Liver (tissue), 9 donors: ENCODE data around the gene NHERF2. TPM values are rescaled to one million over a fixed set of nuclear protein-coding genes. Genes with fewer than 3 reads are reported as not detected.

Source experiments
- DNase-seq: peaks from one replicate; pipeline ENCODE4 v3.0.0-alpha.2; 2017; ENCODE audit warnings: low spot score
- H3K27ac ChIP-seq, 2 donors: one replicate each; pipeline ENCODE4 v1.7.0; 2013; ENCODE audit warnings: inconsistent platforms in 2 of 2, low read length in 2 of 2, control low read depth in 1 of 2, low read depth in 1 of 2, mild to moderate bottlenecking in 1 of 2
- H3K27me3 ChIP-seq, 4 donors: one replicate each; pipeline versions ENCODE4 v1.6.1 to v1.7.0; 2013; ENCODE audit warnings: low read length in 3 of 4, inconsistent platforms in 1 of 4, mild to moderate bottlenecking in 1 of 4, moderate library complexity in 1 of 4; ENCODE audit not compliant: control insufficient read depth in 4 of 4, insufficient read depth in 4 of 4
- H3K36me3 ChIP-seq, 4 donors: one replicate each; pipeline versions ENCODE4 v1.6.1 to v1.7.0; 2013; ENCODE audit warnings: low read length in 3 of 4, mild to moderate bottlenecking in 3 of 4, low read depth in 1 of 4, moderate library complexity in 1 of 4; ENCODE audit not compliant: control insufficient read depth in 4 of 4, insufficient read depth in 3 of 4
- H3K4me1 ChIP-seq, 4 donors: one replicate each; pipeline versions ENCODE4 v1.6.1 to v1.7.0; 2013; ENCODE audit warnings: low read length in 3 of 4, mild to moderate bottlenecking in 3 of 4, moderate library complexity in 1 of 4; ENCODE audit not compliant: control insufficient read depth in 4 of 4, insufficient read depth in 4 of 4
- H3K4me3 ChIP-seq, 3 donors: one replicate each; pipeline versions ENCODE4 v1.6.1 to v1.7.0; 2013; ENCODE audit warnings: low read length in 3 of 3, control low read depth in 1 of 3, low read depth in 1 of 3, mild to moderate bottlenecking in 1 of 3
- H3K9ac ChIP-seq, 2 donors: one replicate each; pipeline ENCODE4 v1.7.0; 2013; ENCODE audit warnings: low read length in 2 of 2, mild to moderate bottlenecking in 2 of 2, moderate library complexity in 2 of 2, control low read depth in 1 of 2, low read depth in 1 of 2
- H3K9me3 ChIP-seq, 4 donors: one replicate each; pipeline versions ENCODE4 v1.6.1 to v1.7.0; 2013; ENCODE audit warnings: low read length in 3 of 4; ENCODE audit not compliant: control insufficient read depth in 4 of 4
- ATF3 ChIP-seq: IDR thresholded peaks from 2 replicates; pipeline ENCODE4 v1.6.1; 2016; ENCODE audit warnings: antibody characterized with exemption
- EGR1 ChIP-seq, 2 donors: IDR thresholded peaks; 2 replicates each; pipeline ENCODE4 v1.6.1; 2016 to 2018; ENCODE audit warnings: antibody characterized with exemption in 2 of 2, low read depth in 2 of 2
- FOXA2 ChIP-seq: IDR thresholded peaks from 2 replicates; pipeline ENCODE4 v1.6.1; 2016; ENCODE audit warnings: antibody characterized with exemption
- GABPA ChIP-seq, 2 donors: IDR thresholded peaks in 1 of 2; conservative IDR thresholded peaks in 1 of 2; 2 replicates each; pipeline ENCODE4 v1.6.1; 2016; ENCODE audit warnings: antibody characterized with exemption in 2 of 2, mild to moderate bottlenecking in 1 of 2, moderate library complexity in 1 of 2
- HNF4A ChIP-seq, 2 donors: conservative IDR thresholded peaks; 2 replicates each; pipeline ENCODE4 v1.6.1; 2016; ENCODE audit warnings: antibody characterized with exemption in 2 of 2, mild to moderate bottlenecking in 2 of 2
- JUND ChIP-seq, 2 donors: IDR thresholded peaks; 2 replicates each; pipeline ENCODE4 v1.6.1; 2016; ENCODE audit warnings: antibody characterized with exemption in 2 of 2
- MAX ChIP-seq: IDR thresholded peaks from 2 replicates; pipeline ENCODE4 v1.6.1; 2016; ENCODE audit warnings: antibody characterized with exemption
- NR2F2 ChIP-seq: IDR thresholded peaks from 2 replicates; pipeline ENCODE4 v1.6.1; 2016; ENCODE audit warnings: antibody characterized with exemption
- RAD21 ChIP-seq, 2 donors: IDR thresholded peaks; 2 replicates each; pipeline ENCODE4 v1.6.1; 2016; ENCODE audit warnings: antibody characterized with exemption in 2 of 2, mild to moderate bottlenecking in 2 of 2
- REST ChIP-seq: IDR thresholded peaks from 2 replicates; pipeline ENCODE4 v1.6.1; 2016; ENCODE audit warnings: antibody characterized with exemption, mild to moderate bottlenecking
- RXRA ChIP-seq, 2 donors: IDR thresholded peaks; 2 replicates each; pipeline ENCODE4 v1.6.1; 2017 to 2018; ENCODE audit warnings: antibody characterized with exemption in 2 of 2, mild to moderate bottlenecking in 1 of 2
- SP1 ChIP-seq: IDR thresholded peaks from 2 replicates; pipeline ENCODE4 v1.6.1; 2018; ENCODE audit warnings: antibody characterized with exemption, mild to moderate bottlenecking
- TAF1 ChIP-seq: conservative IDR thresholded peaks from 2 replicates; pipeline ENCODE4 v1.6.1; 2016; ENCODE audit warnings: antibody characterized with exemption, mild to moderate bottlenecking
- YY1 ChIP-seq: IDR thresholded peaks from 2 replicates; pipeline ENCODE4 v1.6.1; 2016; ENCODE audit warnings: antibody characterized with exemption, mild to moderate bottlenecking
- WGBS: extraction: QIAGEN DNeasy Blood & Tissue Kit; methylation state at CpG from one replicate; pipeline ENCODE4 v1.1.7; 2013; 5-methylcytosine and 5-hydroxymethylcytosine counted together
- polyA plus RNA-seq, 2 donors: library from polyadenylated mRNA; stranded (reverse) in 1 of 2; unstranded in 1 of 2; fragments of 200-250 nt in 1 of 2; fragments of >200 nt in 1 of 2; fragmentation: Nextera tagmentation in 1 of 2; extraction: Ambion mirVana in 1 of 2; gene quantifications; one replicate each; pipeline versions ENCODE4 v1.2.1 to v1.2.3, GENCODE V29; 2013 to 2015
- total RNA-seq, 2 donors: library from RNA; depleted of rRNA; stranded (reverse); fragments of >200 nt; gene quantifications; one replicate each; pipeline ENCODE4 v1.2.3, GENCODE V29; 2014
- TF ChIP-seq, protein P1 (sequence below): fragments of 150-350 bp; IDR thresholded peaks from 2 replicates; pipeline ENCODE4 v1.5.1; 2017; ENCODE audit warnings: improper control_type of control experiment, low read depth, low read length; ENCODE audit not compliant: missing input control
- TF ChIP-seq, protein P2 (sequence below): IDR thresholded peaks from 2 replicates; pipeline ENCODE4 v1.6.1; 2016; ENCODE audit warnings: antibody characterized with exemption
- donor health status: healthy.
- donor health status: healthy.
- donor health status: healthy.
- donor health status: healthy.
- donor health status: healthy.

NHERF2 gene
- total and polyA plus RNA-seq, 4 donors: 36.6 to 205 (median 74.1) TPM

DNA sequence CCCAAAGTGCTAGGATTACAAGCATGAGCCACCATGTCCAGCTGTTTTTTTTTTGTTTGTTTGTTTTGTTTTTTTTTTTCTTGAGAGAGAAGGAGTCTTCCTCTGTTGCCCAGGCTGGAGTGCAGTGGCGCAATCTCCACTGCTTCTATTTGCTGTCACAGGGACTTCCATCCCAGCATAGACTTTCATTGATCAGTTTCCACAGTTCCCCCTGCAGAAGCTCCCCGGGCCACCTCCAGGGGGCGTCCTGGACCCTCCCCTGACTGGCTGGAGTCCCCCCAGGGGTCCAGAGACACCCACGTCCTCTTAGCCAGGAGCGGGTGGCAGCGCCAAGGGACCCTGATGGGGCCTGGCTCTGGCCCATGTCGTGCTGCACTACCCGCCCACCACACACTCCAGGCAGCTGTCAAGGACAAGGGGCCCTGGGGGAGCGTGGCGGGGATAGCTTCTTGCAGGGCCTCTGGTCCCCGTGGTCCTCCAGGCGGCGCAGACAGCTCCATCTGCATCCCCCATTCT, 10.2 kb upstream of the NHERF2 start:
- peak in 1 of 2 donors; percentile 4 for TF ChIP-seq RAD21 (IDR thresholded peaks at IDR 0.05)
- TF ChIP-seq NR2F2: no peak
- TF ChIP-seq, protein P1, sequence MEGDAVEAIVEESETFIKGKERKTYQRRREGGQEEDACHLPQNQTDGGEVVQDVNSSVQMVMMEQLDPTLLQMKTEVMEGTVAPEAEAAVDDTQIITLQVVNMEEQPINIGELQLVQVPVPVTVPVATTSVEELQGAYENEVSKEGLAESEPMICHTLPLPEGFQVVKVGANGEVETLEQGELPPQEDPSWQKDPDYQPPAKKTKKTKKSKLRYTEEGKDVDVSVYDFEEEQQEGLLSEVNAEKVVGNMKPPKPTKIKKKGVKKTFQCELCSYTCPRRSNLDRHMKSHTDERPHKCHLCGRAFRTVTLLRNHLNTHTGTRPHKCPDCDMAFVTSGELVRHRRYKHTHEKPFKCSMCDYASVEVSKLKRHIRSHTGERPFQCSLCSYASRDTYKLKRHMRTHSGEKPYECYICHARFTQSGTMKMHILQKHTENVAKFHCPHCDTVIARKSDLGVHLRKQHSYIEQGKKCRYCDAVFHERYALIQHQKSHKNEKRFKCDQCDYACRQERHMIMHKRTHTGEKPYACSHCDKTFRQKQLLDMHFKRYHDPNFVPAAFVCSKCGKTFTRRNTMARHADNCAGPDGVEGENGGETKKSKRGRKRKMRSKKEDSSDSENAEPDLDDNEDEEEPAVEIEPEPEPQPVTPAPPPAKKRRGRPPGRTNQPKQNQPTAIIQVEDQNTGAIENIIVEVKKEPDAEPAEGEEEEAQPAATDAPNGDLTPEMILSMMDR: peak; percentile 13
- no peak for TF ChIP-seq GABPA (IDR thresholded peaks at IDR 0.05 in 1 of 2, conservative IDR thresholded peaks at IDR 0.05 in 1 of 2)
- H3K27me3 ChIP-seq: no peaks in the 10 kb centered on the region
- no peaks in the 10 kb centered on the region for H3K9me3 ChIP-seq
- H3K9ac ChIP-seq: no peak overlapping the region
- H3K4me3 ChIP-seq: no peak overlapping the region
- H3K4me1 ChIP-seq: peaks cover 8 to 16% (median 12%) of the 10 kb centered on the region in 4 donors
- WGBS: 58% methylated on average over 13 of the region's 13 CpGs
- no peak for DNase-seq
- no peak overlapping the region for H3K27ac ChIP-seq
- H3K36me3 ChIP-seq: no peaks in the 10 kb centered on the region

DNA sequence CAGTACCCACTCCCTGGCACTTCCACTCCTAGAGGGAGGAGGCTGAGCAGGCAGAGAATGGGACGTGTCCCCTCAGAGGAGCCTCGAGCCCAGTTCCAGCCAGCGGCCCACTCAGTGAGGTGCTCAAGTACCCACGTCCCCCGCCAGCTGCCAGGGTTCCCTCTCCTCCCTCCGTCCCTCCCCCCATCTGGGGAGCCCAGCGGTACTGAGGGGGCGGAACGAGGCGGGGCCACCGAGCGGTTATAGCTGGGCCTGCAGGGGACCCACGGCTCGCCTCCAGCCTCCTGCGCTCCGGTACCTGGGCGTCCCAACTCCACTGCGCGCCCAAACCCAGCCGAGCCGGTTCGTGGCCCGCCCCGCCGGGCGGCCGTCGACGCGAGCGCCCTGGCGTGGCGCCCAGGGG, 7.2 kb upstream of the NHERF2 start, which contains the start of gene NPW:
NPW (plus strand) TSS at position 268 of the 403 bp plus-strand sequence.
- no peak for DNase-seq
- Histone ChIP-seq H3K36me3 (no peaks in the 10 kb centered on the region), H3K27ac (no peak within 1 kb of the TSS), H3K27me3 (no peaks in the 10 kb centered on the region), H3K4me1 (peaks cover 20 to 34% (median 24%) of the 10 kb centered on the region in 4 donors), H3K4me3 (peak within 1 kb of the TSS in 1 of 3 donors; percentile 28), H3K9ac (no peak within 1 kb of the TSS), H3K9me3 (no peaks in the 10 kb centered on the region)
- WGBS: 5% methylated on average over 33 of the region's 33 CpGs
- no peak for TF ChIP-seq JUND (IDR thresholded peaks at IDR 0.05)
- TF ChIP-seq GABPA (IDR thresholded peaks at IDR 0.05 in 1 of 2, conservative IDR thresholded peaks at IDR 0.05 in 1 of 2): no peak

DNA sequence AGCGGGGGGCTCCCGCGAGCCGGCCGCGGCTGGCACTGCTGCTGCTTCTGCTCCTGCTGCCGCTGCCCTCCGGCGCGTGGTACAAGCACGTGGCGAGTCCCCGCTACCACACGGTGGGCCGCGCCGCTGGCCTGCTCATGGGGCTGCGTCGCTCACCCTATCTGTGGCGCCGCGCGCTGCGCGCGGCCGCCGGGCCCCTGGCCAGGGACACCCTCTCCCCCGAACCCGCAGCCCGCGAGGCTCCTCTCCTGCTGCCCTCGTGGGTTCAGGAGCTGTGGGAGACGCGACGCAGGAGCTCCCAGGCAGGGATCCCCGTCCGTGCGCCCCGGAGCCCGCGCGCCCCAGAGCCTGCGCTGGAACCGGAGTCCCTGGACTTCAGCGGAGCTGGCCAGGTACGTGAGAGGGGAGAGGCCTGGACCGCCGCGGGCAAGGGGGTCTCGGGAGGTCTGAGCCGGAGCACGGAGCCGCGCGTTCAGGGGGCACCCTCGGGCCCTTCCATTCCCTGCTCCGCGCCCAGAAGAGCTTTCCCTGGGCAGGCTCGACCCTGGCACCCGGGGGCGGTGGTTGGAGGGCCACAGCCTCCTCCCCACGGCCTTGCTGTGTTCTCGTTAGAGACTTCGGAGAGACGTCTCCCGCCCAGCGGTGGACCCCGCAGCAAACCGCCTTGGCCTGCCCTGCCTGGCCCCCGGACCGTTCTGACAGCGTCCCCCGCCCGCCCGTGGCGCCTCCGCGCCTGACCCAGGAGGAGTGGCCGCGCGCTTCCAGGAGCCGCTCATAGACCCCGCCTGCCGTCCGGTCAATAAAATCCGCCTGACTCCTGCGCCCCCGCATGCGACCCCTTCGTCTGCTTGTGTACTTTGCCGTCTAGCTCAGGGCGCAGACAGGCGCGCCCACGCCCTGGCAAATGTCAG, 6.5 kb upstream of the NHERF2 start:
- DNase-seq: no peak
- peak overlapping the region in 1 of 3 donors; percentile 28 for H3K4me3 ChIP-seq
- TF ChIP-seq FOXA2 (no peak), SP1 (no peak), TAF1 (no peak), REST (no peak), RXRA (IDR thresholded peaks at IDR 0.05) (no peak), HNF4A (conservative IDR thresholded peaks at IDR 0.05) (no peak), EGR1 (IDR thresholded peaks at IDR 0.05; ENCODE audit: low read depth in 2 of 2) (no peak), RAD21 (IDR thresholded peaks at IDR 0.05) (no peak), MAX (no peak), YY1 (no peak), ATF3 (no peak), NR2F2 (no peak)
- TF ChIP-seq, protein P2, sequence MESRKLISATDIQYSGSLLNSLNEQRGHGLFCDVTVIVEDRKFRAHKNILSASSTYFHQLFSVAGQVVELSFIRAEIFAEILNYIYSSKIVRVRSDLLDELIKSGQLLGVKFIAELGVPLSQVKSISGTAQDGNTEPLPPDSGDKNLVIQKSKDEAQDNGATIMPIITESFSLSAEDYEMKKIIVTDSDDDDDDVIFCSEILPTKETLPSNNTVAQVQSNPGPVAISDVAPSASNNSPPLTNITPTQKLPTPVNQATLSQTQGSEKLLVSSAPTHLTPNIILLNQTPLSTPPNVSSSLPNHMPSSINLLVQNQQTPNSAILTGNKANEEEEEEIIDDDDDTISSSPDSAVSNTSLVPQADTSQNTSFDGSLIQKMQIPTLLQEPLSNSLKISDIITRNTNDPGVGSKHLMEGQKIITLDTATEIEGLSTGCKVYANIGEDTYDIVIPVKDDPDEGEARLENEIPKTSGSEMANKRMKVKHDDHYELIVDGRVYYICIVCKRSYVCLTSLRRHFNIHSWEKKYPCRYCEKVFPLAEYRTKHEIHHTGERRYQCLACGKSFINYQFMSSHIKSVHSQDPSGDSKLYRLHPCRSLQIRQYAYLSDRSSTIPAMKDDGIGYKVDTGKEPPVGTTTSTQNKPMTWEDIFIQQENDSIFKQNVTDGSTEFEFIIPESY: no peak

More for the DNA sequence above, 6.5 kb upstream of the NHERF2 start:
- Histone ChIP-seq H3K27ac (no peak overlapping the region), H3K36me3 (no peaks in the 10 kb centered on the region), H3K27me3 (no peaks in the 10 kb centered on the region), H3K4me1 (peaks cover 20 to 35% (median 24%) of the 10 kb centered on the region in 4 donors), H3K9ac (no peak overlapping the region), H3K9me3 (no peaks in the 10 kb centered on the region)
- WGBS: 2% methylated on average over 96 of the region's 96 CpGs
